GM18861 (cell line): ENCODE data around the gene MTSS2.

Source experiments
- ATAC-seq: cut with Tn5 transposase; IDR thresholded peaks from one replicate; pipeline ENCODE4 v1.9.1; 2021; ENCODE audit not compliant: unreplicated experiment

Gene MTSS2

GRCh38 chr16:70687671-70688245, 1.9 kb upstream of the MTSS2 start:
- ATAC-seq = no peak

GRCh38 chr16:70687102-70687511, 1.3 kb upstream of the MTSS2 start:
- no peak for ATAC-seq

GRCh38 chr16:70686376-70687101, 686 bp upstream of the MTSS2 start:
- no peak for ATAC-seq

- ATAC-seq = no peak
Measured at GRCh38 chr16:70685061-70685937, 554 bp downstream of the MTSS2 start.

- ATAC-seq = no peak
Measured at GRCh38 chr16:70684146-70685060, 1.4 kb downstream of the MTSS2 start.

- no peak for ATAC-seq
Measured at GRCh38 chr16:70683146-70683944, 2.5 kb downstream of the MTSS2 start.

- ATAC-seq = no peak
Measured at GRCh38 chr16:70682239-70683145, 3.4 kb downstream of the MTSS2 start.

GRCh38 chr16:70681382-70682238, 4.2 kb downstream of the MTSS2 start:
- ATAC-seq = no peak

GRCh38 chr16:70680495-70681381, 5.1 kb downstream of the MTSS2 start:
- ATAC-seq = no peak

GRCh38 chr16:70679671-70680494, 6.0 kb downstream of the MTSS2 start:
- ATAC-seq = no peak

- no peak for ATAC-seq
Measured at GRCh38 chr16:70678898-70679670, 6.8 kb downstream of the MTSS2 start.

GRCh38 chr16:70678121-70678897, 7.5 kb downstream of the MTSS2 start:
- no peak for ATAC-seq

GRCh38 chr16:70677499-70678120, 8.2 kb downstream of the MTSS2 start:
- ATAC-seq = no peak
